ENCODE measurements around the gene GNAI3.
A peak's percentile ranks its signal among the peaks of the same experiment; 100 is the strongest.

GNAI3 gene

DNA sequence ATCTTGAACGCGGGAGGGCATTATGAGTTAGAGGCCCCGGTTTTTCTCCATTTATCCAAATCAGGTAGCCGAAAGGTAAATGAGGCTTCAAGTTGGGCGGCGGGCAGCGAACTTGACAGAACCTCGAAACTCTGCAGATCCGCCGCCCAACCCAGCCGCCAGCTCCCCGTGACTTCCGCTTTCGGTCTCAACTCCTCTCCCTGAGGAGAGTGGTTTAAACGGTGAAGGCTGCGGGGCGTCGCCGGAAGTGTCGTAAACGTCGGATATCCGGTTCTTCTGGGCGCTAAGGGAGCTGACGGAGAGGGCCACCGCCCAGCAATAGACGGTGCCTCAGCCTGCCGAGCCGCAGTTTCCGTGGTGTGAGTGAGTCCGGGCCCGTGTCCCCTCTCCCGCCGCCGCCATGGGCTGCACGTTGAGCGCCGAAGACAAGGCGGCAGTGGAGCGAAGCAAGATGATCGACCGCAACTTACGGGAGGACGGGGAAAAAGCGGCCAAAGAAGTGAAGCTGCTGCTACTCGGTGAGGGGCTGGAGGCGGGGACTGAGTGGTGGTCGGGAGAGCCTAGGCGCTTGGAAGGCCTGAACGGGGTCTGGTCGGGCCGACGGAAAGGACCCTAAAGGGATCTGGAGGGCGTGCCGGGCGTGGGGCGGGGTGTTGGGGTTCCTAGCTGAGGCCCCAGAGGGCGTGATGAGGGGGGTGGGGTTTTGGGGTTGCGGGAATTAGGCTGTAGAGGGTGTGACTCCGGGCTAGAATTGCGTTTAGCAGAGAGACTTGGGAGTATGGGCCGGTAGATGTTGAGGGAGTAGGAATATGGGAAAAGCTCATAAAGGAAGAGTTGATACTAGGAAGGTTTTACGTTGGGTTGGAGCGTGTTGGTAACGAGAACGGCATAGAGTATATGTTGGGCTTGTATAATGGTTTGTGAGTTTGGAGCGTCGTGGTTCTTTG, at the start of gene GNAI3:
Gene GNAI3, plus strand, starts transcription at position 295 of the 947 bp plus-strand sequence. Its CDS starts 106 bp downstream, at position 401.
- DNase-seq (ENCODE audit: low spot score) = peak; percentile 98

DNA sequence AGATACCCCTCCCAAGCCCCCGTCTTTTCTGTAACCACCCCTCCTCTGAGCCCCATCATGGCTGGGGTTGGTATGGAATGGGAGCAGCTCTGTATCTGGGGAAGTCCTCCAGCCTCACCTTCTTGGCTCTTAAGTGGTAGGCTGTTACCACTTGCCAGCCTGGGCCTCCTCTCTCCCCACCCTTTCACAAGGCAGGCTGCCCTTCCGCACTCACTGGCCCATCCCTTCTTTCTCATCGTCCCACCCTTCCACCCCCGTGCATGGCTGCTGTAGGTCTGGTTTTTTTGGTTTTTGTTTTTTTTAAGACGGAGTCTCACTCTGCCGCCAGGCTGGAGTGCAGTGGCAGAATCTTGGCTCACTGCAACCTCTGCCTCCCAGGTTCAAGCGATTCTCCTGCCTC, 49.3 kb upstream of the GNAI3 start:
- DNase-seq (ENCODE audit: low spot score) = no peak

DNA sequence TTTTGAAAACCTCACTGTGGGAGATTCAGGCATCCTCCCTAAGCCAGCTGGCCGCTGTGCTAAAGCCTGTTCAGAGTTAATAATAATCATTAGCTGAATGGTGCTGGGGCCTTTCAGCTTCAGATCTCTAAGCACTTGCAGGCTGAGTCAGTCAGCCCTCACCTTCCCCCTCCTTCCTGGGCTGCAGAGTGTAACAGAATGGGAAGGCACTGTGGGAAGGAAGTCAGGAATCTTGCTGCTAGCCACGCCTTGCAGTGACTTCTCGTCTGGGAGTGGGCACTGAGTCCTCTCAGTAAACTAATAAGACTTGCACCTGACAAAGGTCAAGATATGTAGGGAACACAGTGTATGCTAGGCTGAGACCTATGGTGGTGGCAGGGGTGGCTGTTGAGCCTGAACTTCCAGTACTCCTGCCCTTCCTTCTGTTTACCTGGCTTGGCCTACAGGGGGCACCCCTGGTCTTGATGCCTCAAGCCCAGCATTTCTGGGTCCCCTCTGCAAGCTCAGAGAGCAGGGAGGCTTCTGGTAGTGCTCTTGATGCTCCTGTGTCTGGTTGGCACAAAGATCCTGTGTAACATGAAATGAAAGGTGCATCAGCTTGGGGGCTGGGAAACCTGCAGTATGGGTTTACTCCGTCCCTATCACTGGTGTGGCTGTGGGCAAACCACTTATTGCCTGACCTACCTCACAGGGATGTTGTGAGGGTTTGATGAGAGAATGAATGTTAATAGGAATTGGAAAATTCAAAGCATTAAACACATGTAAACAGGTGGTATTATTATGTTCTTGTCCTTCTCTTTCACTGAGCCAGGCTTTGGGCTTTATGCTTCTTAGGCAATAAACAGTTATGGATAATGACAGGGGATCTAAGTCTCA, 48.5 kb upstream of the GNAI3 start:
- DNase-seq (ENCODE audit: low spot score) = peak; percentile 70

DNA sequence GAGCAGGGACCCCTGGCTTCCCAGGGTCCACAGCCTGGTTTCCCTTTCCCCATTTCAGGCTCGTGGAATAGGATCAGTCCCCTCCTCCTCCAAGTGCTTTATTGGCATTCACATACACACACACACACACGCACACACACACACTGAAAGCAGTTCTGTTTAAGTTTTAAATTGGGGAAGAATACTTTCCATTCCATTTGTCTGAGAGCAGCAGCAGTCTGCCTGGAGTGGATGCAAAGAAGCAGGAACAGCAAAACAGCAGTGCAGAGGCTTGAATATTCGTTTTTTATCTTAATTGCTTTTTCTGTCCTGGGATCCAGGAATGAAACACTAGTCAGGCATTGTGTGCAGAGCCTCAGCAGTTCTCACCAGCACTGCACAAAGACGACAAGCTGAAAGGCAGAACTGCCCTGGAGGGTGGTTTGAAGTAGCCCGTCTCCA, 47.5 kb upstream of the GNAI3 start:
- DNase-seq (ENCODE audit: low spot score) = no peak

DNA sequence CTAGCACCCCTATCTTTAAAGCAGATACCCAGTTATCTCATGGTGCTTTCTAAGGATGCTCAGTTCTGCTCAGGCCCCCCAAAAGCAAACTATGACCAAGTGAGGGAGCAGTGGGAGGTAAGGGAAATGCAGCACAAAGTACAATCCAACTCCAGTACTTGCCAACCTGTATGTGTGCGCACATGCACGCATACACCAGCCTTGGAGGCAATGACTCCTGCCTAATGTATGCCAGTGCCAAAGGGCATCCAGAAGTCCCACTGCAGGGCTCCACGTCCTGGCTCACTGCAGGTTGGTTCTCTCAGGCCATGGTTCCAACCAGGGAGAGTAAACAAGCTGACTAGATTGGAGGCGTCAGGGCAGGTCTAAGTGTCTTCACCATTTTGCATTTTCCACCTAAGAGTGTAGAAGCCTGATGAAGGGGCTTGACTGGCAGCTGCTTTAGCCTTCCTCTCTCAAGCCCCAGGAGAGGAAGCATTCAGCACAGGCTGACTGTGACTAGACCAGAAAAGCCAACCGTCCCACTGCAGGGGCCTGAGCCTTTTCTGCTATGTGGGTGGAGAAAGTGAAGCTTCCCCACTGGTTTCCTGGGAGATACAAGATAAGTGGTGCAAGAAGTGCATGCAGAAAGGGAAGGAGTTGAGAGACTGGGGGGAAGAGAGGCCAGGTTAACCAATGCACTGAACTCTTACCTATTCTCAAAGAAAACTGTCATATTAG, 46.6 kb upstream of the GNAI3 start:
- DNase-seq (ENCODE audit: low spot score) = no peak

DNA sequence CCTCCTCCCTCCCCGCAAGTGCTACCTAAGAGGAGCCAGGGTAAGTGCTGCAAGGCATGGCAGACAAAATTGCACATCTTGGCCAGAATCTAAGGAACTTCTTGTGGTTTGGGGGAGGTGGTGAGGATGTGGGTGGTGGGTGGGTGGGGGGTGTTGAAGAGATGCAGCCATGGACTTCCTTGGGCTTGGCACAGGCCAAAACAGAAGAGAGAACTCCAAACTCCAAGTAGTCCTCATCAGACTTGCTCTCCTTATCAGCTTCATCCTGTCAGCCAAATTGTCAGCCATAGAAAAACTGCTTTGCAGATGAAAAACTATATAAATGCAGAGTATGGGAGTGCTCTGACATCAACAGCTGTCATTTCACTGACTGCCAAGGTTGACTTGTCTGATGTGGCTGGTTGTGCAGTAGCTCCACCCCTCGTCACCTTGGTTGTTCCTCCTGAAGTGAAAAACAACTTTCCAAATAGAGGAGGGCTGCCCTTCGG, 46.0 kb upstream of the GNAI3 start:
- no peak for DNase-seq (ENCODE audit: low spot score)

DNA sequence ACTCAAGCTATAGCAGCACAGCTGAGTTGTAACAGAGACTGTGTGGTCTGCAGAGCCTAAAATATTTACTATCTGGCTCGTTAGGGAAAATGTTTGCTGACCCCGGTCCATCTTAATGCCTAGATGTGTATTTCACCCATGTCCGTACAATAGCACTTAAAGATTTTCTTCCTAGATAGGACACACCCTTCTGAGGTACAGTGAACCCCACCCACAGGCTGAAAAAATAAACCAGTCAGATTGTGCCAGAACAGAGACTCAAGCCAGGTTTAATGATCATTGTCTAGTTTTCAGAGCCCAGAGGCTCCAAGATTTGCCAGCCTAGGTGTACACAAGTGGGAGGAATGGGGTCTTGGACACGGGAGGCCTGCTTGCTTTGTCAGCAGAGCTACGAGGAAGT, 44.5 kb upstream of the GNAI3 start:
- DNase-seq (ENCODE audit: low spot score) = no peak

DNA sequence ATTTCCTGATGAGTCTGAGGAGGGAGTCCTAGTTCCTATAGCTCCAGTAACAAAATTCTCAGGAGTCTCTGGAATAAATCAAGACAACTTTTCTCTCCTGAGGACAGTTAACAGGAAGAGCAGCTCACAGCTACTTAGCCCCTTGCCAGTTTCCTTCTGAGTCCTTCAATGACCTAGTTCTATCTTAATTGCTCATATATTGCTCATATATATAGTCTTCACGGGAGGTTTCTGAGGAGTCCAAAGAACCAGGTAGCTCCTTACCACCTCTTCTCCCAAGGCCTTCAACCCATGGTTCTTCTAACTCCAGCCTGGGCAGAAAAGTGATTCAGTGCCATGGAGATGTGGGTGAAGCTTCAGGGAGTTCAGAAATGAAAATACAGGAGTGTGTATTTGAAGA, 43.4 kb upstream of the GNAI3 start:
- no peak for DNase-seq (ENCODE audit: low spot score)

DNA sequence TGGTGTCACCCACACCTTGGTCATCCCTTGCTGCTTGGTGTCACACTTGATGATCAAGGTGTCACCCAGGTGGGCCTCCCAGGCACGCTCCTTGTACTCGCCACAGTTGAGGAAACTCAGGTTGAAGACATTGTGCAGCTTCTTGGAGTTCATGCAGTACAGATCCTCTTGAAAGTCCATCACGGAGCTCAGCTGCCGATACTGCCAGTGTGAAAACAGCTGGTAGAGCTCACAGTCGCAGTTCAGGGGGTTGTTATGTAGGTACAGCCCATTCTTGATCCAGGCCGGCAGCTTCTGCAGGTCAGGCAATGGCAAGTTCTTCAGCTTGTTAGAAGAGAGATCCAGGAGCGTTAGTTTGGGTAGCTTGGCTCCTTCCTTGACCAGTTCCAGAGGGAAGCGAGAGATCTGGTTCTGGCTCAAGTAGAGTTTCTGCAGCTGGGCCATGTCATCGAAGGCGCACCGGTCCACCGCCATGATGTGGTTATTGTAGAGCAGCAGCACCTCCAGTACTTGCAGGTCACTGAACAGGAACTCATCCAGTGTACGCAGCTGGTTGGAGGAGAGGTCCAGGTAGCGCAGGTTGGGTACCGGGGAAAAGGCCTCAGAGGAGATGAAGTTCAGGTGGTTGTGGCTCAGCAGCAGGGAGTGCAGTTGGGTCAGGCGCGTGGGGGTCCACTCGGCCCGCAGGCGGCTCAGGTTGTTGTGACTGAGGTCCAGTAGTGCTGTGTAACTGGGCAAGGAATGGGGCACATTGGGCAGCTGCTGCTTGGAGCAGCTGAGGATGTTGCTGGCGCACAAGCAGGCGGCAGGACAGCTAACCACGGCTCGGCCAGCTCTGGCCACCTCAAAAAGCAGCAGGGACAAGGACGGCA, 40.2 kb upstream of the GNAI3 start:
- DNase-seq (ENCODE audit: low spot score) = no peak

DNA sequence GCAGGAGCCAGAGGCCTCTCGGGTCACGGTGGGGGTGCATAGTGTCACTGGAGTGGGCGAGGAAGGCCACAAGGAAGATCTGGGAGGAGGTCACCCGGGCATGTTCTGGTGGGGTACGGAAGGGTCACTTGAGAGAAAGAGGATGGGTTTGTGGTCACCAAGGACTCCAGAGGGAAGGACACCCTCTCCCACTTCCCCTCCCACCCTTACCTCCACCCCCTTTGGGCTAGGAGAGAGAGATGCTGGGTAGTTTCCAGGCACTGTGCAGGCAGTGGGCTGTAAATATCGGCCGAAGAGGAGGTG, 39.6 kb upstream of the GNAI3 start:
- no peak for DNase-seq (ENCODE audit: low spot score)

DNA sequence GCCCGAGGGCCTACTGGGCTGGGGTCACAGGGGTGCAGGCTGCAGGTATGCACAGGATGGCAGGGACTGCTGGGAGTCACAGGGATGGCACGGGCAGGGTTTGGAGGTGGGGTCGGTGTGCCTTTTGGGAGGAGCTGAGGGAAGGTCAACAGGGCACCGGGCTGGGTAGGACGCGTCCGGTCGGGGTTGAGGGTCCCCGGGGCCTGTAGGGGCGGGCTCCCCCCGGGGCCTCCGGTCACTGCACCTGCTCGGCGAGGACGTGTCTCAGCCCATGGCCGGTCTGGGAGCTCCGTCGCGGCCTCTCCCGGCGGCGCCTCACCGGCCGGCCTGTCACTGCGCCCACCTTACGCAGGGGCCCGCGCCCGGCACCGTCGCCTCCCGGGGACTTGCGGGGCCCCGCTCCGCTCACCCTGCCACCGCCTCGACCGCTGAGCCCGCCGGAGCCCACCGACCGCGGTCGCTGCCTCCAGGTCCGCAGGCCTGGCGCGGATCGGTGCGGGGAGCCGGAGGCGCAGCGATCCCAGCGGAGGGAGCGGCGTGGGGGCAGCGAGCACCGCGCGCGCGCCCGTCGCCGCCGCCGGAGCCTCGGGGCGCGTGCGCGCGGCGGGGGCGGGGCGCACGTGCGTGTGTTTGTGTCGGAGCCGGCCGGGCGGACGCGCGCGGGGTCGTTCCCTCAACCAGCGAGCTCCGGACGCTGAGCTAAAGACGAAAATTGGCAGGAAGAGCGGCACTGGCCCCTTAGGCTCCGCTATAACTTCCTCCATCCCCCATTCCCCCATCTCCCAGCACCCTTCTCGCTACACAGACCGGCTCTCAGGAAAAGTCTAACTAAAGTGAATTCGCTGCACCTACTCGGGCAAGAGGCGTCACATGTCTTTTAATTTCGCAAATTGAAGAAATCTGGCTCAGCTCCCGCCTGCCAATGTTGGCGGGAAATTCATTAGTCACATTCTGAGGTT, 39.0 kb upstream of the GNAI3 start, which contains the start of gene AMIGO1:
Gene AMIGO1, minus strand, starts transcription at position 552 of the 959 bp plus-strand sequence. CDS start 815 bp downstream, outside the sequence.
- no peak for DNase-seq (ENCODE audit: low spot score)

DNA sequence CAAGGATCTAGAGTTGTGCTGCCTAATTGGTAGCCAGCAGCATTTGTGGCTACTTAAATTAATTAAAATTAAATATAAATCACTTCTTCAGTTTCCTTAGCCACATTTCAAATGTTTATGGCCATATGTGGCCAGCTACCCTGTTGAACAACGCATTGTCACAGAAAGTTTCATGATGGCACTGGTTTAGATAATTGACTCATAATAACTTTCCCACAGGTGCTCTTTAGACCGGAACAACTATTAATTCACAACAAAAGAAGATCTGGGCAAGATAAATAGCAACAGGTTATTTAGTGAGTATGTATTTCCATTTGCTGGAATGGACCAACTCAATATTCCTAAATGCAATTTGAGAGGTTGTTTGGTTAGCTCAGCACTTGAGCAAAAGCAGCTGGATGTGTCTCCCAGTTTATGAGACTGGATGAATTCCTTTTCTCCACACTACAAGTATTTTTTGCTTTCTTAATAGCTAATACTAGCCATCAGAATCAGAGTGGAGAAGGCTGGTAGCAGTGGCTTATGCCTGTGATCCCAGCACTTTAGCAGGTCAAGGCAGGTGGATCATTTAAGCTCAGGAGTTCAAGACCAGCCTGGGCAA, 35.2 kb upstream of the GNAI3 start:
- no peak for DNase-seq (ENCODE audit: low spot score)

DNA sequence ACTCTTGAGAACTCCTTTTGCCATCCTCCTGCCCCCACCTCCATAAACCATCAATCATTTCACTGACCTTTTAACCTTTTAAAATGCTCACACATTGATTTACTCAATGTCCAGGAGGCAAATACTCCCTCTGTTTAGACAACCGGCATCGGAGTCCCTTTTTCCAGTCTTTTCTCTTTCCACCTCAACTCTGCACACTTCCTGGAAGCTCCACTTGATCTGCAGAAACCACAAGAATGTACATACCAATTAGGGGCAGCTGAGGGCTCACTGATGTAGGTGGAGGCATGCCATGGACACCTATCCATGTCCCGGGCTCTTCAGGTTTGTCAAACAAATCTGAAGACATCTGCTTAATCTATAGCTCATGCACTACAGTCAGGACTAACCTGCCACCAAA, 33.6 kb upstream of the GNAI3 start:
- DNase-seq (ENCODE audit: low spot score) = no peak

DNA sequence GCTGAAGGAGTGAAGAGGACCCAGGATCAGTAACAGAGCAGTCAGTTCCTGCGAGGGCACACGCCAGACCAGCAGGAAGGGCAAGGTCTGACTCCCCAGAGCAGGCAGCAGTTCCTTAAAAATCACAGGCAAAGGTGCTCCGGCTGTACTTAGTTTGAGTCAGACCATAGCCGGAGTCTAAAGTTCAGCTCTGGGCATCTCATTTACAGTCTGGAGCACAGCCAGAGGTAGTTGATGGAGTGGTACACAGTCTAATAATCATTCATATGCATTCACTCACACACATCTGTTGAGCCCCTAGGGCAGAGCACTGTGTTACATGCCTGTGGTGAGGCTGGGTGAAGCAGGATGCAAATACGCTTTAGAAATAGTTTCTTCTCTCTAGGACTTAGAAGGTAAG, 31.5 kb upstream of the GNAI3 start:
- no peak for DNase-seq (ENCODE audit: low spot score)

DNA sequence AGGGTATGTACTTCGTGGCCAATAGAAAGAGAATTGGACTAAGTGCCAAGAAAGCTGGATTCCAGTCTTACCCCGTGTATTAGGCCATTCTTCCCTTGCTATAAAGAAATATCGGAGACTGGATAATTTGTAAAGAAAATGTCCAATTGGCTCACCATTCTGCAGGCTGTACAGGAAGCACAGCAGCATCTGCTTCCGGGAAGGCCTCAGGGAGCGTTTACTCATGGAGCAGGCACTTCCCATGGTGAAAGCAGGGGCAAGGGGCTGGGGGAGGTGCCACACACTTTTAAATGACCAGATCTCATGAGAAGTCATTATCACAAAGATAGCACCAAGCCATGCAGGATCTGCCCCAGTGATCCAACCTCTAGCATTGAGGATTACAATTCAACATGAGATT, 31.1 kb upstream of the GNAI3 start:
- DNase-seq (ENCODE audit: low spot score) = no peak

DNA sequence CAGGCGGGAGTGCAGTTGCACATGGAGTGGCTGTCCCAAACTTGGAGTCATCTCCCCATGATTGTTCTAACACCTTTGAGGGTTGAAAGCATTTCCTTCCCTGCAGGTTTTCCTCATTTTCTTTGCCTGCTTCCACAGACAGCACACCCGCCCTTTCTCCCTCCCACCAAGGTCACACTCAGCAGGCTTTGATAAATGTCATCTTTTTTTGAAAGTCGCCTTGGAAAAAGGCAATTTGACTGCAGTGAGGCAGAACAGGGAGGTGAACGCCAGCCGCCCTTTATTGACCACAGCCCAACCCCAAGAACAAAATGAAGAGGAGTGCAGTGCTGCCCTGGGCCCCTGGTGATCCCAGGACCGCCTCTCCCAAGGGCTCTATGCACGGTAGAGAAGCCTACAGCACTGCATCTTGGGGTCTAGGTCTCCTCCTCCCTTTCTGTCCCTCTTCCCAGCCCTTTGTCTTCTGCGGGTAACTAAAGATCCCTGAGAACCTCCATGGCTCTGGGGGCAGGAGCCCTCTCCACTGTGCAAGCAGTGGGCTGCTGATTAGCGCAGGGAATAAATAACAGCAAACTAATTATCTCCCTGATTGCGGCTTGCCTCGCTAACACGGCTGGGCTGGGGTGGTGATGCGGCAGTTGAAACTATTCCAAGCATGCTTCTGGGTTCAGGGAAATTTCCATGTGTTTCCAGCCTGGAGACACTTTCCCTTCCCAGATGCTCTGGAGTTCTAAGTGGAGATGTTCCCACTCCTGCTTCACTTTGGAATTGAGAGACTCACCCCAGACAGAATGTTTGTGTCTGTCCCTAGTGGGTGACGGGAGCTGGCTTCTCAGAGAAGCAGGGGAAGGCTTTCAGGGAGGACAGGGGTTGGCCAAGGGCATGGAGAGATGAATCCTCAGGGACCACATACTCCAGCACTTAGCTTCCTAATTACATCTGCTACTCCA, 27.1 kb upstream of the GNAI3 start:
- no peak for DNase-seq (ENCODE audit: low spot score)

DNA sequence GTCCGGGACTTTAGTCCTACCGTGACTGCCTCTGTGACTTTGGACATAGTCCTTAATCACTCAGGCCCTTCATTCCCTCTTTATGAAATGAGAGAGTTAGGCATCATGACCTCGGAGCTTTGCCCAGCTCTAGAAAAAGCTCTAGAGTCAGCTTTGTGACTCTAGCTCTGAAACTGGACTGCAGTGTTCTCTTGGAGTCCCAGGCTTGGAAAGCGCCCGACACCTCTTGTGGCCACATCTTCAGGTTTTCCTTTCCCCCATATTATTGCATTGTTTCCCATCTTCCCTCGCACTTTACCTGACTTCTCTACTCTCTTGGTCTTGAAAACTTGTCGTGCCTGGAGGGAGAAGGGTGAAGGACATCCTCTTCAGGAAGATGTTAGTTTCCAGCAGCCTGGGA, 26.4 kb upstream of the GNAI3 start:
- no peak for DNase-seq (ENCODE audit: low spot score)

DNA sequence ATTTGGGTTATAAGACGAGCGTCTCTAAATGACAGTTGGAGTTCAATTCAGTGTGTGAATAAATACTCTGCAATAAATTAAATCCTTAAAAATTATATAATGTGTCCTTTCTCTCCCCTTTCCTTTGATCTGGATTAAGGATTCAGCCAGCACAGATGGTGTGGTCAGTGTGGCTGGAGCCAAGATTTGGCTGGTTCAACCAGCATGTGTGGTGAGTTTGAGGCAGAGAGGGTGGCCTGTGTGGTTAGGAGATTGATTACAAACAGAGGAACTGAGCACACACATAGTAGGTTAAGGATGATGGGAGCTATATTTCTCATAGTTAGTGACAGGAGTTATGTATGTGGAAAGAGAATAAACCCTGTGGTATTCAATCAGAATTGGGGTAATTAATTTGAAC, 24.7 kb upstream of the GNAI3 start:
- DNase-seq (ENCODE audit: low spot score) = no peak
